ENCODE measurements around the gene GOLGB1. TPM values are rescaled to one million over a fixed set of nuclear protein-coding genes. Genes with fewer than 3 reads are reported as not detected.
A peak's percentile ranks its signal among the peaks of the same experiment; 100 is the strongest.

Gene GOLGB1
- total RNA-seq, 1 experiment from 2014 or later = 31.4 TPM

GRCh38 chr3:121624147-121624899 lies 125.2 kb downstream of the GOLGB1 start:
- H3K4me3 Mint-ChIP-seq = no peak overlapping the region
- Histone ChIP-seq H3T11ph (ENCODE audit: low read length) (no peak overlapping the region), H2AFZ (ENCODE audit: low read length) (no peak overlapping the region), H4K20me1 (ENCODE audit: control insufficient read depth, insufficient read depth, insufficient read length) (no peaks in the 10 kb centered on the region), H3K4me1 (ENCODE audit: insufficient read depth, low read length) (peaks cover 8% of the 10 kb centered on the region), H3K4ac (ENCODE audit: low read depth, low read length) (no peak overlapping the region), H3K14ac (ENCODE audit: insufficient read depth, low read length) (no peak overlapping the region), H3K18ac (ENCODE audit: insufficient read length, low read depth, low read length) (no peak overlapping the region), H3K9ac (ENCODE audit: extremely low read depth, insufficient read length, low read length) (no peak overlapping the region), H2BK120ac (ENCODE audit: low read depth, low read length, poor library complexity, severe bottlenecking) (no peak overlapping the region), H4K5ac (ENCODE audit: insufficient read length, low read depth, low read length) (no peak overlapping the region), H3K9me3 (ENCODE audit: control insufficient read depth, low read depth, low read length) (no peaks in the 10 kb centered on the region), H2BK12ac (ENCODE audit: insufficient read length, low read depth, low read length) (no peak overlapping the region), H3K79me2 (ENCODE audit: insufficient read depth, low read length) (no peaks in the 10 kb centered on the region), H3K56ac (ENCODE audit: insufficient read length, low read depth, low read length) (no peak overlapping the region), H2BK5ac (ENCODE audit: insufficient read length, low read length) (no peak overlapping the region), H2BK20ac (ENCODE audit: low read depth, low read length, poor library complexity, severe bottlenecking) (no peak overlapping the region), H2AK5ac (ENCODE audit: insufficient read length, low read length) (no peak overlapping the region), H3K79me1 (ENCODE audit: insufficient read depth, low read depth, low read length, poor library complexity, severe bottlenecking) (no peaks in the 10 kb centered on the region), H3K27me3 (ENCODE audit: insufficient read depth, low read length) (no peaks in the 10 kb centered on the region), H3K4me2 (ENCODE audit: insufficient read depth, insufficient read length, low read length) (no peak overlapping the region), H4K91ac (ENCODE audit: insufficient read length, low read depth, low read length) (no peak overlapping the region), H3K27ac (ENCODE audit: insufficient read length, low read depth, low read length) (no peak overlapping the region), H3K23me2 (ENCODE audit: insufficient read length, low read depth, low read length, poor library complexity, severe bottlenecking) (no peaks in the 10 kb centered on the region), H2BK15ac (ENCODE audit: low read depth, low read length) (no peak overlapping the region), H3K23ac (ENCODE audit: insufficient read length, low read depth, low read length) (no peak overlapping the region), H4K8ac (replicated peaks; ENCODE audit: insufficient read length, low read depth, low read length) (no peak overlapping the region)
- H3K36me3 Mint-ChIP-seq (ENCODE audit: insufficient read depth in 1 of 3, low read depth in 3 of 3) = no peaks in the 10 kb centered on the region
- no CpG with 5 or more reads among the region's 14 CpGs for WGBS (ENCODE audit: extremely low coverage, insufficient read length, low lambda C conversion rate)
- no peaks in the 10 kb centered on the region; the same call in 1 of the 2 replicates for H3K27me3 Mint-ChIP-seq (ENCODE audit: low read depth)
- no peak for TF ChIP-seq CTCF (conservative IDR thresholded peaks at IDR 0.05)
- peak overlapping the region in 2 of 3 experiments; percentile 17 to 47; a peak in 3 of 7 replicates for H3K27ac Mint-ChIP-seq
- peaks cover 21 to 22% of the 10 kb centered on the region in 2 experiments for H3K4me1 Mint-ChIP-seq
- H3K9me3 Mint-ChIP-seq = no peaks in the 10 kb centered on the region
- no peak for DNase-seq
